ENCODE results near the gene HPS5. TPM values are rescaled to one million over a fixed set of nuclear protein-coding genes. Genes with fewer than 3 reads are reported as not detected.

Gene HPS5
- total RNA-seq, 1 experiment from 2014 or later = 18.9 TPM

GRCh38 chr11:18230859-18231258, 91.1 kb downstream of the HPS5 start:
- ChIA-PET CTCF (no interaction called here), POLR2A (ENCODE audit: low non-redundant PET) (no interaction called here)
- DNase-seq (ENCODE audit: low spot score) = no peak
- H3K27me3 ChIP-seq (replicated peaks; ENCODE audit: insufficient read depth, low read depth, low read length, poor library complexity) = peaks cover 4% of the 10 kb centered on the region
- no peak overlapping the region for H3K4me3 ChIP-seq (ENCODE audit: low read depth, low read length, poor library complexity, severe bottlenecking)
- no peaks in the 10 kb centered on the region for H3K4me1 ChIP-seq (ENCODE audit: insufficient read depth, low read length, poor library complexity, severe bottlenecking)
- no peaks in the 10 kb centered on the region for H3K36me3 ChIP-seq (ENCODE audit: insufficient read depth, low read length, poor library complexity, severe bottlenecking)
- TF ChIP-seq EZH2 (IDR thresholded peaks at IDR 0.05; ENCODE audit: borderline replicate concordance, low read depth, low read length, poor library complexity, severe bottlenecking) (no peak), CTCF (conservative IDR thresholded peaks at IDR 0.05; ENCODE audit: low read depth, low read length) (no peak)
- no peaks in the 10 kb centered on the region for H3K9me3 ChIP-seq (ENCODE audit: low read depth, low read length, poor library complexity, severe bottlenecking)
- BruUV-seq (replicated peaks) = no TSS peak
- intact Hi-C loops (cut with micrococcal nuclease; ENCODE audit: unreplicated experiment) = no loop called here
- no peak overlapping the region for H3K27ac ChIP-seq (ENCODE audit: low read depth, low read length, poor library complexity, severe bottlenecking)

- Histone ChIP-seq H3K36me3 (ENCODE audit: insufficient read depth, low read length, poor library complexity, severe bottlenecking) (no peaks in the 10 kb centered on the region), H3K4me1 (ENCODE audit: insufficient read depth, low read length, poor library complexity, severe bottlenecking) (no peaks in the 10 kb centered on the region), H3K4me3 (ENCODE audit: low read depth, low read length, poor library complexity, severe bottlenecking) (no peak overlapping the region), H3K27ac (ENCODE audit: low read depth, low read length, poor library complexity, severe bottlenecking) (no peak overlapping the region), H3K9me3 (ENCODE audit: low read depth, low read length, poor library complexity, severe bottlenecking) (no peaks in the 10 kb centered on the region), H3K27me3 (replicated peaks; ENCODE audit: insufficient read depth, low read depth, low read length, poor library complexity) (no peaks in the 10 kb centered on the region)
- POLR2A ChIA-PET (ENCODE audit: low non-redundant PET) = no interaction called here
- intact Hi-C loops (cut with micrococcal nuclease; ENCODE audit: unreplicated experiment) = no loop called here
- BruUV-seq (replicated peaks) = no TSS peak
- TF ChIP-seq EZH2 (IDR thresholded peaks at IDR 0.05; ENCODE audit: borderline replicate concordance, low read depth, low read length, poor library complexity, severe bottlenecking) (no peak), CTCF (conservative IDR thresholded peaks at IDR 0.05; ENCODE audit: low read depth, low read length) (no peak)
- CTCF ChIA-PET = no interaction called here
- DNase-seq (ENCODE audit: low spot score) = no peak
Observed at GRCh38 chr11:18229501-18229900, 92.4 kb downstream of the HPS5 start.

Other genes with a start within 250 kb of the HPS5 start
- gene SAAL1, start 216.1 kb downstream of the HPS5 start, total RNA-seq (2021) = 37.7 and 39.5 TPM in 2 replicates
- gene MRGPRX3, start 189.6 kb downstream of the HPS5 start, total RNA-seq (2021) = not detected in 2 replicates
- not detected in 2 replicates for gene MRGPRX4, start 149.3 kb downstream of the HPS5 start, total RNA-seq (2021)
- not detected in 2 replicates for gene SAA4, start 85.3 kb downstream of the HPS5 start, total RNA-seq (2021)
- gene SAA2, start 73.5 kb downstream of the HPS5 start, total RNA-seq (2021) = 1.2 TPM in 1 of 2 replicates, not detected in the other
- gene SAA1, start 55.9 kb downstream of the HPS5 start, total RNA-seq (2021) = 0.63 TPM in 1 of 2 replicates, not detected in the other
- gene GTF2H1, start 427 bp upstream of the HPS5 start, total RNA-seq (2021) = 46.9 and 56.2 TPM in 2 replicates
- gene LDHA, start 72.4 kb upstream of the HPS5 start, total RNA-seq (2021) = 613 and 715 TPM in 2 replicates
- gene LDHC, start 90.2 kb upstream of the HPS5 start, total RNA-seq (2021) = not detected in 2 replicates
- not detected in 2 replicates for gene LDHAL6A, start 133.7 kb upstream of the HPS5 start, total RNA-seq (2021)
- 48.2 and 49.1 TPM in 2 replicates for gene TSG101, start 204.8 kb upstream of the HPS5 start, total RNA-seq (2021)